Thyroid gland (tissue), 4 donors: Measurements from ENCODE around the gene ARL6IP4. TPM values are rescaled to one million over a fixed set of nuclear protein-coding genes. Genes with fewer than 3 reads are reported as not detected.

Experiments
- DNase-seq, 2 donors: peaks; one replicate each; pipeline ENCODE4 v3.0.0-alpha.2; 2019
- H3K27ac ChIP-seq, 3 donors: fragments of 200-600 bp; sonication (generic); 1 replicate in 2 of 3; 2 replicates in 1 of 3; pipeline ENCODE4 v1.5.1; 2016 to 2019; ENCODE audit warnings: mild to moderate bottlenecking in 1 of 3, moderate library complexity in 1 of 3
- H3K27me3 ChIP-seq: fragments of 200-600 bp; sonication (generic); one replicate; pipeline ENCODE4 v1.5.1; 2019
- H3K36me3 ChIP-seq, 2 donors: fragments of 200-600 bp; sonication (generic); one replicate each; pipeline ENCODE4 v1.5.1; 2016 to 2019
- H3K4me1 ChIP-seq, 2 donors: fragments of 200-600 bp; sonication (generic); one replicate each; pipeline ENCODE4 v1.5.1; 2017 to 2019
- H3K4me3 ChIP-seq, 3 donors: fragments of 200-600 bp; sonication (generic); replicated peaks in 1 of 3; 1 replicate in 2 of 3; 2 replicates in 1 of 3; pipeline ENCODE4 v1.5.1; 2016; ENCODE audit warnings: mild to moderate bottlenecking in 1 of 3
- H3K9me3 ChIP-seq: fragments of 200-600 bp; sonication (generic); one replicate; pipeline ENCODE4 v1.5.1; 2017
- POLR2A ChIP-seq, 2 donors: fragments of 450-650 bp; IDR thresholded peaks; one replicate each; pipeline ENCODE4 v1.6.1; 2017; ENCODE audit warnings: antibody characterized with exemption in 2 of 2, mild to moderate bottlenecking in 2 of 2, moderate library complexity in 1 of 2
- WGBS, 2 donors: methylation state at CpG; one replicate each; pipeline ENCODE4 v1.1.5; 2017; 5-methylcytosine and 5-hydroxymethylcytosine counted together
- intact Hi-C: fragments of 100-400 bp; cut with DNase I; formaldehyde crosslinking; loops from one replicate; pipeline ENCODE4 v1.15.1; 2023
- total RNA-seq, 4 donors: library from RNA; depleted of rRNA; stranded (reverse); fragments of >200 nt; gene quantifications; one replicate each; pipeline ENCODE4 v1.2.3, GENCODE V29; 2016
- TF ChIP-seq, protein P1 (sequence below), 6 experiments: fragments of 200-600 bp in 3 of 6; fragments of 450-650 bp in 3 of 6; sonication (generic) in 3 of 6; IDR thresholded peaks; one replicate each; pipeline ENCODE4 v1.5.1; 2016 to 2019; ENCODE audit warnings: antibody characterized with exemption in 6 of 6, mild to moderate bottlenecking in 2 of 6, inconsistent platforms in 1 of 6, moderate library complexity in 1 of 6

The ARL6IP4 gene
- total RNA-seq, 4 donors from 2014 or later: 210 to 281 (median 262) TPM

GRCh38 chr12:123000578-123000977 lies 20.1 kb downstream of the ARL6IP4 start:
- Histone ChIP-seq H3K27ac (no peak overlapping the region), H3K36me3 (peaks cover 0 to 5% of the 10 kb centered on the region in 2 donors), H3K4me3 (no peak overlapping the region), H3K27me3 (no peaks in the 10 kb centered on the region), H3K9me3 (no peaks in the 10 kb centered on the region), H3K4me1 (peaks cover 4 to 5% of the 10 kb centered on the region in 2 donors)
- WGBS, 2 donors: 89 to 100% methylated on average over 6 of the region's 10 CpGs
- intact Hi-C loops: no loop called here
- no peak for TF ChIP-seq POLR2A (IDR thresholded peaks at IDR 0.05)
- TF ChIP-seq, protein P1, sequence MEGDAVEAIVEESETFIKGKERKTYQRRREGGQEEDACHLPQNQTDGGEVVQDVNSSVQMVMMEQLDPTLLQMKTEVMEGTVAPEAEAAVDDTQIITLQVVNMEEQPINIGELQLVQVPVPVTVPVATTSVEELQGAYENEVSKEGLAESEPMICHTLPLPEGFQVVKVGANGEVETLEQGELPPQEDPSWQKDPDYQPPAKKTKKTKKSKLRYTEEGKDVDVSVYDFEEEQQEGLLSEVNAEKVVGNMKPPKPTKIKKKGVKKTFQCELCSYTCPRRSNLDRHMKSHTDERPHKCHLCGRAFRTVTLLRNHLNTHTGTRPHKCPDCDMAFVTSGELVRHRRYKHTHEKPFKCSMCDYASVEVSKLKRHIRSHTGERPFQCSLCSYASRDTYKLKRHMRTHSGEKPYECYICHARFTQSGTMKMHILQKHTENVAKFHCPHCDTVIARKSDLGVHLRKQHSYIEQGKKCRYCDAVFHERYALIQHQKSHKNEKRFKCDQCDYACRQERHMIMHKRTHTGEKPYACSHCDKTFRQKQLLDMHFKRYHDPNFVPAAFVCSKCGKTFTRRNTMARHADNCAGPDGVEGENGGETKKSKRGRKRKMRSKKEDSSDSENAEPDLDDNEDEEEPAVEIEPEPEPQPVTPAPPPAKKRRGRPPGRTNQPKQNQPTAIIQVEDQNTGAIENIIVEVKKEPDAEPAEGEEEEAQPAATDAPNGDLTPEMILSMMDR (IDR thresholded peaks at IDR 0.05): no peak
- DNase-seq: no peak

DNA sequence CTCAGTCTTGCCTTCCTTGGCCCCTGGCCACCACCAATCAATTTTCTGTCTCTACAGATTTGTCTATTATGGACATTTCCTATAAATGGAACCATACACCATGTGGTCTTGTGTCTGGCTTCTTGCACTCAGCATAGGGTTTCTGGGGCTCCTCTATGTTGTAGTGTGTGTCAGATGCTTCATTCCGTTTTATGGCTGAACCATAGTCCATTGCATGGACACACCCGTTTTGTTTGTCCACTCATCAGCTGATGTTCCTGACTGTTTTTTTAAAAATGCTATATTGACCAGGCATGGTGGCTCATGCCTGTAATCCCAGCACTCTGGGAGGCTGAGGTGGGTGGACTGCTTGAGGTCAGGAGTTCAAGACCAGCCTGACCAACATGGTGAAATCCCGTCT lies 21.0 kb downstream of the ARL6IP4 start:
- Histone ChIP-seq H3K27me3 (no peaks in the 10 kb centered on the region), H3K4me3 (no peak overlapping the region), H3K36me3 (peaks cover 0 to 5% of the 10 kb centered on the region in 2 donors), H3K9me3 (no peaks in the 10 kb centered on the region), H3K4me1 (no peaks in the 10 kb centered on the region), H3K27ac (no peak overlapping the region)
- intact Hi-C loops: no loop called here
- TF ChIP-seq, protein P1 (IDR thresholded peaks at IDR 0.05): no peak
- TF ChIP-seq POLR2A (IDR thresholded peaks at IDR 0.05): no peak
- 85 to 91% methylated on average over 3 of the region's 3 CpGs for WGBS, 2 donors
- no peak for DNase-seq

DNA sequence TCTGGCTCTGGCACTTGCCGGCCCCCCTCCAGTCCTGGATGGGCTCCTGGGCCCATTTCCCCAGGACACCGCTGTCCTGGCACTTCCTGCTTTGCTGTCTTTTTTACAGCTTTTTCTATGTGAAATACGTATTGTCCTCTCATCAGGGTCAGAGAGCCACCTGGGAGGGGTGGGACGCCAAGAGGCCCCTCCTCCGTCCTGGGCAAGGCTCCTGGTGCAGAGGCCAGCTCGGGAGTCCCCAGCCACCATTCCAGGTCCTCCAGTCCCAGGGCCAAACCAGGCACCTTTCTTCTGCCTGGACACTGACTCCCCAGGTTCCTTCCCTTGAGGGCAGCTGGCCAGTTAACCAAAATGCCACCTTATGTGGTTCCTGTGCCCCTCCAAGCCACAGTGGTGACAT lies 22.8 kb downstream of the ARL6IP4 start:
- Histone ChIP-seq H3K4me3 (no peak overlapping the region), H3K4me1 (no peaks in the 10 kb centered on the region), H3K27me3 (no peaks in the 10 kb centered on the region), H3K9me3 (no peaks in the 10 kb centered on the region), H3K36me3 (peaks cover 0 to 5% of the 10 kb centered on the region in 2 donors), H3K27ac (no peak overlapping the region)
- intact Hi-C loops: no loop called here
- TF ChIP-seq POLR2A (IDR thresholded peaks at IDR 0.05): no peak
- TF ChIP-seq, protein P1 (IDR thresholded peaks at IDR 0.05): no peak
- DNase-seq: no peak
- 88 to 93% methylated on average over 6 of the region's 6 CpGs for WGBS, 2 donors

- Histone ChIP-seq H3K4me3 (no peak overlapping the region), H3K4me1 (no peaks in the 10 kb centered on the region), H3K9me3 (no peaks in the 10 kb centered on the region), H3K36me3 (peaks cover 0 to 5% of the 10 kb centered on the region in 2 donors), H3K27ac (no peak overlapping the region), H3K27me3 (no peaks in the 10 kb centered on the region)
- TF ChIP-seq POLR2A (IDR thresholded peaks at IDR 0.05): no peak
- TF ChIP-seq, protein P1 (IDR thresholded peaks at IDR 0.05): no peak
- no peak for DNase-seq
- intact Hi-C loops: no loop called here
- WGBS, 2 donors: 84 to 88% methylated on average over 14 of the region's 14 CpGs
Measured at GRCh38 chr12:123004287-123004686, 23.8 kb downstream of the ARL6IP4 start.

GRCh38 chr12:123005081-123005626 lies 24.7 kb downstream of the ARL6IP4 start:
- intact Hi-C loops: no loop called here
- 93% methylated on average over 10 to 21 of the region's 22 CpGs for WGBS, 2 donors
- peaks cover 0 to 5% of the 10 kb centered on the region in 2 donors for H3K36me3 ChIP-seq
- no peaks in the 10 kb centered on the region for H3K4me1 ChIP-seq
- H3K27ac ChIP-seq: no peak overlapping the region
- no peak for DNase-seq
- H3K9me3 ChIP-seq: no peaks in the 10 kb centered on the region
- H3K4me3 ChIP-seq: no peak overlapping the region
- H3K27me3 ChIP-seq: no peaks in the 10 kb centered on the region
- no peak for TF ChIP-seq POLR2A (IDR thresholded peaks at IDR 0.05)
- TF ChIP-seq, protein P1 (IDR thresholded peaks at IDR 0.05): no peak
